Colonic mucosa (tissue), 4 donors: Measurements from ENCODE around the gene ABCC5. TPM values are rescaled to one million over a fixed set of nuclear protein-coding genes. Genes with fewer than 3 reads are reported as not detected.

Experiments
- DNase-seq: peaks from one replicate; pipeline ENCODE4 v3.0.0-alpha.2; 2020
- H3K27ac ChIP-seq: fragments of 200-600 bp; one replicate; pipeline ENCODE4 v1.8.0; 2021
- H3K27me3 ChIP-seq: fragments of 200-600 bp; one replicate; pipeline ENCODE4 v1.8.0; 2021
- H3K36me3 ChIP-seq: fragments of 200-600 bp; one replicate; pipeline ENCODE4 v1.8.0; 2021
- H3K4me1 ChIP-seq: fragments of 200-600 bp; one replicate; pipeline ENCODE4 v1.8.0; 2021; ENCODE audit warnings: mild to moderate bottlenecking
- H3K4me3 ChIP-seq: fragments of 200-600 bp; one replicate; pipeline ENCODE4 v1.8.0; 2021
- H3K9ac ChIP-seq, 2 donors: one replicate each; pipeline ENCODE4 v1.7.0; 2013; ENCODE audit warnings: control low read depth in 2 of 2, low read depth in 2 of 2, low read length in 2 of 2
- H3K9me3 ChIP-seq: fragments of 200-600 bp; one replicate; pipeline ENCODE4 v1.8.0; 2021
- intact Hi-C: fragments of 100-400 bp; cut with DNase I; formaldehyde crosslinking; loops from one replicate; pipeline ENCODE4 v1.14.1; 2022
- total RNA-seq, 2 donors: library from RNA; stranded (reverse); fragmentation: NEBNext Ultra II Directional in 1 of 2; extraction: Animal tissue kit (Norgen Biotek cat#: 25700) in 1 of 2; gene quantifications; one replicate each; pipeline ENCODE4 v1.2.1, GENCODE V29; 2021
- TF ChIP-seq, protein P1 (sequence below): fragments of 200-600 bp; IDR thresholded peaks from one replicate; pipeline ENCODE4 v1.8.0; 2022; ENCODE audit warnings: antibody characterized with exemption, mild to moderate bottlenecking
- donor health status: healthy.
- donor health status: DM: no; HTN: no; CAD: no.
- donor health status: DM: no; HTN: no; CAD: no.

ABCC5 gene
- total RNA-seq, 2 donors from 2014 or later = 15.1 to 16.6 TPM

DNA sequence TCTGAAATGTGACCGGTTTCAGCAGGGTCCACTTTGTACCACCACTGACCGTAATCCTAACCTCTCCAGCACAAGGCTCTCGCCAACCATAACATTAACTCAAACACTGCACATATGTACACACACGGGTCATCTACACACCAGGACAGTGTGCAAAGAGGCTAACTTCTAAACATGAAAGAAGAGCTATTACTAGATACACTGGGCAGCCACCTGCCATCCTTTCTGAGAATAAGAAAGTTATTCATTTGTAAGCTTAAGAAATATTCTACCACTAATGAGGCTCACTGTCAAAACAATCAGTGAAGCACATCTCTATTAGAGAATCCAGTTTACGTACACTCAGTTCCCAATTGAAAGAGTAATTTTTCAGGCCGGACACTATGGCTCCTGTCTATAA is 73.9 kb downstream of the ABCC5 start:
- H3K36me3 ChIP-seq = no peaks in the 10 kb centered on the region
- no peak overlapping the region for H3K4me3 ChIP-seq
- TF ChIP-seq, protein P1, sequence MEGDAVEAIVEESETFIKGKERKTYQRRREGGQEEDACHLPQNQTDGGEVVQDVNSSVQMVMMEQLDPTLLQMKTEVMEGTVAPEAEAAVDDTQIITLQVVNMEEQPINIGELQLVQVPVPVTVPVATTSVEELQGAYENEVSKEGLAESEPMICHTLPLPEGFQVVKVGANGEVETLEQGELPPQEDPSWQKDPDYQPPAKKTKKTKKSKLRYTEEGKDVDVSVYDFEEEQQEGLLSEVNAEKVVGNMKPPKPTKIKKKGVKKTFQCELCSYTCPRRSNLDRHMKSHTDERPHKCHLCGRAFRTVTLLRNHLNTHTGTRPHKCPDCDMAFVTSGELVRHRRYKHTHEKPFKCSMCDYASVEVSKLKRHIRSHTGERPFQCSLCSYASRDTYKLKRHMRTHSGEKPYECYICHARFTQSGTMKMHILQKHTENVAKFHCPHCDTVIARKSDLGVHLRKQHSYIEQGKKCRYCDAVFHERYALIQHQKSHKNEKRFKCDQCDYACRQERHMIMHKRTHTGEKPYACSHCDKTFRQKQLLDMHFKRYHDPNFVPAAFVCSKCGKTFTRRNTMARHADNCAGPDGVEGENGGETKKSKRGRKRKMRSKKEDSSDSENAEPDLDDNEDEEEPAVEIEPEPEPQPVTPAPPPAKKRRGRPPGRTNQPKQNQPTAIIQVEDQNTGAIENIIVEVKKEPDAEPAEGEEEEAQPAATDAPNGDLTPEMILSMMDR = no peak
- intact Hi-C loops = no loop called here
- no peaks in the 10 kb centered on the region for H3K4me1 ChIP-seq
- DNase-seq = no peak
- H3K9me3 ChIP-seq = no peaks in the 10 kb centered on the region
- H3K27ac ChIP-seq = no peak overlapping the region
- no peak overlapping the region for H3K9ac ChIP-seq
- no peaks in the 10 kb centered on the region for H3K27me3 ChIP-seq

DNA sequence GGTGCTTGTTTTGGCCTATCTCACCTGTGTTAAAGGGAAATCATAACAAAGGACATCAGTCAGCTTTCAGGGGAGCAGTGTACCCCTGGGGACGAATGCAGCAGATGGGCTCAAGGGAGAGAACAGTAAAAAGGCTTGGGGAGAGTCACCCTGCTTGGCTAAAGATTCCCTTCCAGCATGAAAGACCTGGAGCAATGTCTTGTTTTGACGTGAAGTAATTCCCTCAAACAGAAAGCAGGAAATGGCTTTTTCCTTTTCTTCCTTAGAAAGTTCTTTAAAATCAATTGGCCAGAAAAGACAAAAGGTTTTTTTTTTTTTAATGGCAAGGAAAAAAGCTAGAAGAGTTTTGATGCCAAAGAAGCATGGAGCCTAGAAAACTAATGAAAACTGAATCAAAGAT is 76.5 kb downstream of the ABCC5 start:
- no peaks in the 10 kb centered on the region for H3K27me3 ChIP-seq
- DNase-seq = no peak
- H3K9me3 ChIP-seq = no peaks in the 10 kb centered on the region
- H3K4me3 ChIP-seq = no peak overlapping the region
- no peak overlapping the region for H3K27ac ChIP-seq
- H3K9ac ChIP-seq = no peak overlapping the region
- H3K36me3 ChIP-seq = no peaks in the 10 kb centered on the region
- no peaks in the 10 kb centered on the region for H3K4me1 ChIP-seq
- intact Hi-C loops = no loop called here
- TF ChIP-seq, protein P1 = no peak

DNA sequence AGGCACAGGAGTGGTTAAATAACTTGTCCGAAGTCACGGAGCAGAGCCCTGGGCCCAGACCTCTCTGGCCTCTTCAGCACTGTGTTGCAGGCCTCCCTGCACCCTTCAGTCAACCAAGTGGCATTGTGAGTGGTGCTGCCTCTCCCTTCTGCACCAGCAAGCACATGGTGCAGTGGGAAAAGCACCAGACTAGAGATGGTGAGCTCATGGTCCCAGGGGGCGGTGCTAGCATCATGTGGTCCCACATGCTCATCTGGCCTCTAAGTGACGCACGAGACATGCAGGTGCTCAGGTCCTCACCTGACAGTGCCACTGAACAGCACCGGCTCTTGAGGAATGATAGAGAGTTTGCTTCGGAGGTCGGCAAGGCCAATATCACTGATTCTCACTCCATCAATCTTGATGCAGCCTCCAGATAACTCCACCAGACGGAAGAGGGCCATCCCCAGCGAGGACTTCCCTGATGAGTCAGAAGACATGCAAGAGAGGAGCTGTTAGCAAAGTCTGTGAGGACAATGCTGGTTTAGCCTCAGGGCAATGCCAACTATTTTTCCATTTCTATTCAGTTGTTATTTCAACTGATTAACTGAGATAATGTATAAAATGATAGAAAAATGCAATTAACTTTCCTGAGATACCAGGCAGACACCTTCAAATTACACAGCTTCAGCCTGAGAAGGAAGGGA is 79.9 kb downstream of the ABCC5 start:
- Histone ChIP-seq H3K9ac (no peak overlapping the region), H3K4me3 (no peak overlapping the region), H3K27me3 (no peaks in the 10 kb centered on the region), H3K9me3 (no peaks in the 10 kb centered on the region), H3K4me1 (no peaks in the 10 kb centered on the region), H3K27ac (no peak overlapping the region), H3K36me3 (no peaks in the 10 kb centered on the region)
- intact Hi-C loops = no loop called here
- TF ChIP-seq, protein P1 = no peak
- no peak for DNase-seq

DNA sequence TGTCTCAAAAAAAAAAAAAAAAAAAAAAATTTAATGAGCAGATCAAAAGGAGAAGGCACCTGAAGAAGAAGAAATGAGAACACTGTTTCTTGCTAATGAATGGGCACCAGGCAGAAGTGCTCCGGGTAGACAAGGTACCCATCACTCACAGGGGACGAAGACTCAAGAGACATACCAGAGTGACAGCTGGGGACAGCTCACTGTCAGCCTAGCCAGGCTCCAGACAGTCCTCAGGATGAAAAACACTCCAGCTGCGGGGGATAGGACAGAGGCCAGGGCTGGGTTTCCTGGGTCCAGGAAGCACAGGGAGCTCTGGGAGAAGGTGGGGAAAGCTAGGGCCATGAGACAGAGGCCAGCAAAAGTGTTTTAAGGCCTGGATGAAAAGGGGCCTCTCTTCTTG is 84.5 kb downstream of the ABCC5 start:
- H3K9ac ChIP-seq = no peak overlapping the region
- no peaks in the 10 kb centered on the region for H3K36me3 ChIP-seq
- no peak overlapping the region for H3K4me3 ChIP-seq
- intact Hi-C loops = no loop called here
- H3K4me1 ChIP-seq = no peaks in the 10 kb centered on the region
- no peak overlapping the region for H3K27ac ChIP-seq
- no peak for DNase-seq
- H3K27me3 ChIP-seq = no peaks in the 10 kb centered on the region
- TF ChIP-seq, protein P1 = no peak
- no peaks in the 10 kb centered on the region for H3K9me3 ChIP-seq

DNA sequence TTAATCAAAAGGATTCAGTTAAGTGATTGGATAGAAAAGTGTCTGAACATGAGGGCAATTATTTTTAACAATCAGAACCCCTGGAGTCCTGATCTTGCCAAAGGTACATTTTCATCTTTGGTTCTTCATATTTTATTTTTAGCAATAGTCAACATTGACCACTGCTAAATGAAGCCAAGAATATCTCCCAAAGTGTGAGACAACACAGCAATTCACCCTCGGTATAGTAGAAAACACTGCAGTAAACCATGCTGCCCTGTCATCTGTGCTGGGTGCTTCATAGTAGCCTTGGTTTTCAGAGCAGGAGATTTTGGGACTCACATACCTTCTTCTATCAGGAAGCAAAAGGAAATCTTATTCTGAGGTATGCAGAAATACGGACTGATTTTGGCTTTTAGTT is 85.8 kb downstream of the ABCC5 start:
- no peaks in the 10 kb centered on the region for H3K36me3 ChIP-seq
- DNase-seq = no peak

More for the DNA sequence above, 85.8 kb downstream of the ABCC5 start:
- TF ChIP-seq, protein P1 = no peak
- Histone ChIP-seq H3K9ac (no peak overlapping the region), H3K27me3 (no peaks in the 10 kb centered on the region), H3K4me1 (no peaks in the 10 kb centered on the region), H3K4me3 (no peak overlapping the region), H3K9me3 (no peaks in the 10 kb centered on the region), H3K27ac (no peak overlapping the region)
- intact Hi-C loops = no loop called here
